NCI-H1694 (cell line): ENCODE results near the gene RNF182.
"Not testable (repeated sequence)": the region's sequence is repeated elsewhere in the genome, so short reads cannot be mapped to it uniquely, and the experiment has no call there.

Source experiments
- DNase-seq: peaks from one replicate; lab custom pipeline; 2025; lab: John Stamatoyannopoulos, UW

Gene RNF182

DNA sequence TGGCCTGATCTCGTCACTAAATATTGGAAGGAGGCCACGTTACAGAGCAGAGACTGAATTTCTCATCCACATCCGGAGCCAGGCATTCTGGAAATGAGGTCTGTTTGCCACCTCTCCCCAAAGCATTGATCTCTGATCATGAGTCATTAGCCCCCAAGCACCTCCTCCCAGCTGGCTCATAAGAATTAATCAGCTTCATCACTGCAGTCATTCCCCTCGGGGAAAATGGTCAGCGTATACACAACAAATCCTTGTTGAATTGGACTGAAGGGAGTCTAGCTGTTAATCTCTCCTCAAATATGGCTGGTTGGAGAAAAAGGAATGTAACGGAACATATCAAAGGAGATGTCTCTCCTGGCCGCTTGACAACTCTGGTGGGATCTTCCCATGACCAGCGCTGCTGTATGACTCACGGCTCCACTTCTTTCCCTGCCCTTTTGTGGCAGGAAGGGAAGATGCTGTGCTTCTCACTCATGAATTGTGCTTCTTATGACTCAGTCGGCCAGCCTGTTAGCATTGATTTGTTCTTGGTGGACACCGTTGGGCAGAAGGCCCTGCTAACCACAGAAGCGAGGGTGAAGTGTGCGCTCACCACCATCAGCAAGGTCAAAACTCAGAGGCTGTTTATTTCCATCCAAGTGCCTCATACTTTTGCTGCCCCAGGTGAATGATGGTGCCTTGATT is 76.7 kb downstream of the RNF182 start:
- no peak for DNase-seq

DNA sequence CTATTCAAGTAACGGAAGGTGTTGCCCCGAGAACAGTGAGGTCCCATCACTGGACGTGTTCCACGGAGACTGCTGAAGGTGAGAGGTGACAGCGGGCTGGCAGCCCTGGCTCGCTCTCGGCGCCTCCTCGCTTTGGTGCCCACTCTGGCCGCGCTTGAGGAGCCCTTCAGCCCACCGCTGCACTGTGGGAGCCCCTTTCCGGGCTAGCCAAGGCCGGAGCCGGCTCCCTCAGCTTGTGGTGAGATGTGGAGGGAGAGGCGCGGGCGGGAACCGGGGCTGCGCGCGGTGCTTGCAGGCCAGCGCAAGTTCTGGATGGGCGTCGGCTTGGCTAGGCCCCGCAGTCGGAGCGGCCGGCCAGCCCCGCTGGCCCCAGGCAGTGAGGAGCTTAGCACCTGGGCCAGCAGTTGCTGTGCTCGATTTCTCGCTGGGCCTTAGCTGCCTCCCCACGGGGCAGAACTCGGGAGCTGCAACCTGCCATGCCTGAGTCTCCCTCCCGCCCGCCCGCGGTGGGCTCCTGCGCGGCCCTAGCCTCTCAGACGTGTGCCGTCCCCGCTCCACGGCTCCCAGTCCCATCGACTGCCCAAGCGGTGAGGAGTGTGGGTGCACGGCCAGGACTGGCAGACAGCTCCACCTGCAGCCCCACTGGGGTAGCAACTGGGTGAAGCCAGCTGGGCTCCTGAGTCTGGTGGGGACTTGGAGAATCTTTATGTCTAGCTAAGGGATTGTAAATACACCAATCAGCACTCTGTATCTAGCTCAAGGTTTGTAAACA is 77.6 kb downstream of the RNF182 start:
- no peak for DNase-seq

DNA sequence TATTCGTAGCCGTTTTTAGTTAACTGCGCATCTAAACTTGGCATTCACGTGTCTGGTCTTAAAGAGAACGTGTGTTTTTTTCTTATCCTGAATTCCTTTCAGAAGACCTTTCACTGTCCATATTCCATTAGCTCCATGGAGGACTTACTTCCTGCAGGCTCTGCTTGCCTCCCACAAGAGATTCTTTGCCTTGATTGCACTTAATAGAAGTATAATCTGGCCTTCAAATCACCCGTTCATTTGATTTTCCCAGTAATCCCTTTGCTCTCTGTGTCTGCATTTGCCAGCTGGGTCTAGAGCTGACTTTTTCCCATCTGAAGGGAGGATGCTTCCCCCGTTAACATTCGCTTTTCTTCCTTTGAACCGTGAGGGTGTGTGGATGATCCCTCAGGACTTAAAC is 79.5 kb downstream of the RNF182 start:
- DNase-seq: no peak

DNA sequence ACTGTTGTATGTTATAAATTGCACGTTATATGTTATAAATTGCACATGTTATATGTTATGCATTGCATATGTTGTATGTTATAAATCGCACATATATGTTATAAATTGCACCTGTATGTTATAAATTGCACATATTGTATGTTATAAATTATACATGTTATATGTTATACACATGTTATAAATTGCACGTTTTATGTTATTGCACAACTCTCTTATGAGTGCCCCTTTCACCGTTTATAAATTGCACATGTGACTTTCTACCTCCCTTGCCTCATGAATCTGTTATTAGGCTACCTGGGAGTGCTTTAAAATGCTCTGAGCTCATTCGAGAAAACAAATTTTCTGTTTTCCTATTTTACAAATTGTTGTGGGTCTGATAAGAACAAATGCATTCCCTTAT is 84.1 kb downstream of the RNF182 start:
- DNase-seq: no peak

DNA sequence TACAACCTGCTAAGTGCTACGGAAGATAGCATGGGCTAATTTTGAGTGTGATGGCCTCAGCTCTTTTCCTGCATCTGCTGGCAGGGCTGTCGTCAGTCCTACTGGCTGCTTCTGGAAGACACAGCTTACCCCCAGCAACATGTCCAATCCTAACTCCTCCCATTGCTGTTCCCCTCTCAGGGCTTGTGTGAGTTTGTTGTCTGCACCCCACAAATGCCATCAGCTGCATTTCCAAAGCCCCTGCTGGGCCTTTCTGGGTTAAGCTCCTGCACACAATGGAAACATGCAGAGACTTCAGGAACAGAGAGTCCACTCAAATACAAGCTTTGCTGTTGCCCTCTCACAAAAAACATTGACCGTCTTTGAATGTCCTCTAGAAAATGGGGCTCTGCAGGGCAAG is 84.7 kb downstream of the RNF182 start:
- DNase-seq: no peak

DNA sequence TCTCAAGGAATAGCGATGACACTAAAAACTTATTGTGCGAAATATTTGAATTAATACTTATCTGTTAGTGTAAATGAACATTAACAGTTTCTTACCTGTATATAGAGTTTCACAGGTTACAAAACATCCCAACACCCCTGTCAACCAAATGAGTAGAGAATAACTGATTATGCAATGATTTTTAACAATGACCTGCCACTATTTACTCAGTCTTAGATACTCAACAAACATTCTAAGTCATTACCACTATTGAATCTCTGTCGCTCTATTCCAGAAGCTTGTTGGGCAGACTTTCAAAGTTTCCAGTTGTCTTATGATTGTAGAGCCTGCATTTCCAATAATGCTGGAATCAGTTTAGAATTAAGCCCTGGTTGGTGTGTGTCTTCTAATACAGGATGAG is 85.5 kb downstream of the RNF182 start:
- no peak for DNase-seq

DNA sequence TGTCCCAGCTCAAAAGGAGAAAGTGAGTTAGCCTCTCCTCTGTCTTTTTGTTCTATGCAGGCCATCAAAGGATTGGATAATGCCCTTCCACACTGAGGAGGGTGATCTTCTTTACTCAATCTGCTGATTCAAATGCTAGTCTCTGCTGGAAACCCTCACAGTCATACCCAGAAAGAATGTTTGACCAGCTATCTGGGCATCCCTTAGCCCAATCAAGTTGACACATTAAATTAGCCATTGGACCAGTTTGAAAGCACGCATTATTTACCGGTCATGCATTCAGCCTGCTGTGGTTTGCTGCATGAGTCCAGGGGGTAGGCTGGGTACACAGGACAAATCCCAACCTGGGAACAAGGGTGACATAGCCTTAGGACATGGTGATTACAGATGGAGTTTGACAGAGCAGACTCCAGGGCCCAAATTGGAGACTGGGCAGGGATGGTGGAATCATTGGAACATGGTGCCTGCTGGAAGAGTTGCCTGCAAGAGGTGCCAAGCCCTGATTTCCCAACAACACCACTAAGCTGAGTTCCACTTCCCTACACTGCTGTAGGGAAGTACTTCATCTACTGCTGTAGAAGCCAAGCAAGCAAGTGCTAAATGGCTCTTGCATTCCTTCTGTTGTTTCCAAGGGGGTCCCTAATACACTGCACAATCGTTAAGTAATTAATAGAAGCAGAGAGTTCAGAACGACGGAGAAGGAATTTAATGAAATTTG is 87.7 kb downstream of the RNF182 start:
- DNase-seq: no peak

DNA sequence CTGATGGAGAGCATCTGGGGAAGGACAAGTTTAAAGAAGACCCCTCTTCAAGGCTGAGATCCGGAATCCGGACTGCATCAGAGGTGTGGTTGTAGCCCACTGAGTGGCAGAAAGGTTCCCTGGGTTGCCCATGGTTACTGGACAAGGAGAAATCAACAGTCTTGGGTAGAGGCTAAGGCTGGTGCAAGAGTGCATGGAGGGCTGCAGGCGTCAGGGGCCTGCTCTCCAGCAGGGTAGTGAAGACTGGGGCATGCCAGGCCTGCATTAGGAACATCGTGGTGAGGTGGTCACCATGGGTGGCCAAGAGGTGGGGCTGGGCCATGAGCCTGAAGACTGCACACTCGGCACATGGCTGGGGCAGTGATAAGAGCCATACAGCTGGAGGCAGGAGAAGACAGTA is 91.2 kb downstream of the RNF182 start:
- DNase-seq: no peak

DNA sequence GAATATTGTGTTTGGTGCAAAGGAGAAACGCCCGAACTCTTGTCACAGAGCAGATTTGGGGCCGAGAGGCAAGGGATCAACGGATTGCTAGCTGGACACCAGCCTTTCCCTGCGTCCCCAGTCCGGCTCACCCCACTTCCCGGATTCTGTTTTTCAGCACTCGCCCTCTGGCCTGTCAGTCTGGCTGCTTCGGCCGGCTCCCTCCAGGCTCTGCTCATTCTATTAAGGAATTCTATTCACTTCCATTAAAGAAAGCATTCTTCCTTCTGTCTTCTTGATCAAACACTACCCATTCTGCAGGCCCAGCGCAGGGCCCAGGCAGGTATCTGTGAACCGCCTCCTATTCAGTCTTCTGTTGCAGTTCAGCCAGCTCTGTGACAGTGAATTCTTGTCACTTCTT is 91.7 kb downstream of the RNF182 start:
- no peak for DNase-seq

DNA sequence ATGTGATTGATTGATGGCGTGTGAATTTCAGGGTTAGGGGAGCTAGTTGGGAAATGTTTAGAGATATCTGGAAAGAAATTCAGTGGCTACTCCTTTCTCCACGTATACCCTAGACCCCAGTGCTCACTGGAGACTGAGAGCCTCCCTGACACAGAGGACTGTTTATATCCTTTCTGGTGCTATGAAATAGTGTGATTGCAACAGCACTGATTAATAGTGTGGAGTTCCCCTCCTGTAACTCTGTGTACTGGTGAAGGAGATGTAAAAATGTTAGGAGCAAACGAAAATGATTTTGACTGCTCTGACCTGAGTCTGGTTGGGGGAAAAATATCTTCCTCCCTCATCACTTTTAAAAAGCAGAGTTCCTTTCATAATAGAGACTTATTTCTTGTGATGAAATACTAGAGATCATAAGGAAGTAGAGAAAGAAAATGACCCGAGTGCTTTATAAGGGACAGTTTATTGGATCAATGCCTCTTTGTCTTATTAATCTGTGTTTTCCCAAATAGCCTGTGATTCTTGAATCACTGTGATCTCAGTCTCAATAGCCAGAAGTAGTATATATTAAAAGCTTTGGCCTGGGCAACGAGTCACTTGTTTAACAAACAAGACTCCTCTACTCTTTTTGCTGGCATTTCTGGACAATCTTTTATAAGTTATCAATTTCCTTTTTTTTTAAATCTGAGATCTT is 92.3 kb downstream of the RNF182 start:
- no peak for DNase-seq

DNA sequence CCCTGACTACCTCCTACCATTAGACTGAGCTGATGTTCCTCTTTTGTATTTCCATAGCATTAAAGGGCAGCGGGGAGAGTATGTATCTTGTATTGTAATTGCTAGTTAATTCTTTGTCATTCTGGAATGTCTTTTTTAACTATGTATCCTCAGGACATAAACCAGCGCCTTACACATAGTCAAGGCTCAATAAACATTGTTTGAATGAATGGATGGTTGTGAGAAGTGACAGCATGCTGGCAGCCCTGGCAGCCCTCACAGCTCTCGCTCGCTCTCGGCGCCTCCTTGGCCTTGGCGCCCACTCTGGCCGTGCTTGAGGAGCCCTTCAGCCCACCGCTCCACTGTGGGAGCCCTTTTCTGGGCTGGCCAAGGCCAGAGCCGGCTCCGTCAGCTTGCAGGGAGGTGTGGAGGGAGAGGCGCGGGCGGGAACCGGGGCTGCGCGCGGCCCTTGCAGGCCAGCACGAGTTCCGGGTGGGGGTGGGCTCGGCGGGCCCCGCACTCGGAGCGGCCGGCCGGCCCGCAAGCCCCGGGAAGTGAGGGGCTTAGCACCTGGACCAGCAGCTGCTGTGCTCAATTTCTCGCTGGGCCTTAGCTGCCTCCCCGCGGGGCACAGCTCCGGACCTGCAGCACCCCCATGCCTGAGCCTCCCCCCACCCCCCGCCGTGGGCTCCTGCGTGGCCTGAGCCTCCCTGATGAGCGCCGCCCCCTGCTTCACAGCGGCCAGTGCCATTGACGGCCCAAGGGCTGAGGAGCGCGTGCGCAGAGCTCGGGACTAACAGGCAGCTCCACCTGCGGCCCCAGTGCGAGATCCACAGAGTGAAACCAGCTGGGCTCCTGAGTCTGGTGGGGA is 93.1 kb downstream of the RNF182 start:
- no peak for DNase-seq

DNA sequence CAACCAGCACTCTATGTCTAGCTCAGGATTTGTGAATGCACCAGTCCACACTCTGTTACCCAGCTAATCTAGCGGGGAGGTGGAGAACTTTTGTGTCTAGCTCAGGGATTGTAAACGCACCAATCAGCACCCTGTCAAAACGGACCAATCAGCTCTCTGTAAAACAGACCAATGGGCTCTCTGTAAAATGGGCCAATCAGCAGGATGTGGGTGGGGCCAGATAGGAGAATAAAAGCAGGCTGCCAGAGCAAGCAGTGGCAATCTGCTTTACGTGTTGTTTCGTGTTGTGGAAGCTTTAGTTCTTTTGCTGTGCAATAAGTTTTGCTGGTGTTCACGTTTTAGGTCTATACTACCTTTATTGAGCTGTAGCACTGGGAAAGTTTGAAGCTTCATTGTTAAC is 93.8 kb downstream of the RNF182 start:
- DNase-seq: not testable (repeated sequence)

DNA sequence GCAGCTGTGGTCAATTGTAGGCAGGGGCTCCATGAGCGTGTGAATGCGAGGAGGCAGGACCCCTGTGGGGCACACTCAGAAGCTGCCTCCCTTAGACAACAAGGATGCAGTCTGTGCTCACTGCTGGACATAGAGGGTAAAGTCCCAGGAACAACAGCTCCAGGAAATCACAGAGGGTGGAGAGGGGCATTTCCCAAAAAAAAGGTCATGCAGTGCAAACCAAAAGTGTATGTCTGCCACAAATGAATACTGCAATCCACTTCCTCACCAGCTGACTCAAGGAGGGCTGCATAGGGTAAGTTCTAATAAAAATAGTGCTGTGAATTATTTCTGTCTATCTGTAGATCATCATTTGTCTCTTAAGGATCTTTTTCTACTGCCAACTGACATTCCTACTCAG is 95.8 kb downstream of the RNF182 start:
- DNase-seq: no peak

DNA sequence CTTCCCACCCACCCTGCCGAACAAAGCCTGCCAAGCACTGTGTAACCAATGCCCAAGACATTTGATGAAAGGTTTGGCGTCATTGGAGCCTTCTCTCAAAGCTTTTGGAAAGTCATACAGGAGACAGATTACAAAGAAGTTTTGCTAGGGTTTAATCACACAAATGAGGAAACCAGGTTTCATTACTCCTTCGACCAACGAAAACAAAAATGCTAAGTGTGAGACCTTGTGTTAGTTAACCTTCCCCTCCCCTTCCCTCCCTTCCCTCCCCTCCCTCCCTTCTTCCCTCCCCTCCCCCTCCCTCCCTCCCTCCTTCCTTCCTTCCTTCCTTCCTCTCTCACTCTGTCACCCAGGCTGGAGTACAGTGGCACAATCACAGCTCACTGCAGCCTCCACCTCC is 96.7 kb downstream of the RNF182 start:
- DNase-seq: no peak

DNA sequence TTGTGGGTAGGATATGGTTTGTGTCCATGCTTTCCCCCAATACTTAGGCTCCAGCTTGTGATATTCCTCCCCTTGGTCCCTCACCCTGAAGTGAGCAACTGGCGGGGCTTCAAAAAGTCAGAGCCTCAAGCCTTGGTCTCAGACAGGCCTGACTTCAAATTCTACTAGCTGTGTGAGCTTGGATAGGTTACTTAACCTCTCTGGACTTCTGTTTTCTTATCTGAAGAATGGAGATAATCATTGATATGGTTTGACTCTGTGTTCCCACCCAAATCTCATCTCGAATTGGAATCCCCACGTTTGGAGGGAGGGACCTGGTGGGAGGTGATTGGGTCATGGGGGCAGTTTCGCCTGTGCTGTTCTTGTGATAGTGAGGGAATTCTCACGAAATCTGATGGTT is 97.9 kb downstream of the RNF182 start:
- DNase-seq: no peak

DNA sequence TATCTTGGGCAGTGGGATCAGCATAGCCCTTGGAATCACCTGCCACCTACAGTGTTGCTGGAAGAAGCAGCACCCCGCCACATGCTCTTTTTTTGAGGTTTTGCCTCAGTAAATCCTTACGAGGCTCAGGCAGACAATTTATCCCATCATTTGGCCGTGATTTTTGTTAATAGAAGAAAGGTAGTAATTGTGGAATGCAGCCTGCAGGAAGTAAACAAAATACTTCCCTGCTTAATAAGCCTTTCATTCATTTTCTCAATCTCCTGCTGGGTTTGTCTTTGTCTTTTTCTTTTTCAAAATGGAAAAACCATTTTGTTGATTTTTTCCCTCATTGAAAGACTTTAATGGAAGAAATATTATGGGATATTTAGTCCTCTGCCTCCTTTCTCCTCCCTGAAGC is 99.1 kb downstream of the RNF182 start:
- DNase-seq: no peak

DNA sequence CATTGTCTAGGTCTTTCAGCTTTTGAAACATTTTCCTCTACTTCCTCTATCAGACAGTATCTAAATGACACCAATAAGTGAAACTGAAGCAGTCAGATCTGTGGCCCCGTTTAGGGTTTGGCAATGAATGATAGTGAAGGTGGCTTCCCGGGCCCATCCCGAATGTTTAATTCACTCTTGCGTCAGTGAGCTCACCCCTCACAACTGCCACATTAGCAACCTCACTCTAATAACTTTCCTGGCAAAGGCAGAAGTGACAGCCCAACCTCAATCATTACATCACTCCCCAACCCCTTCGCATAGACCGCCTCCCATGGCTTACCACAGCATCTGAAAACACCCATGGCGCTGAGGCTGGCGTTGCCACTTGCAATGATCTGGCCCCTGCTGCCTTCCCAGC is 100.4 kb downstream of the RNF182 start:
- no peak for DNase-seq

DNA sequence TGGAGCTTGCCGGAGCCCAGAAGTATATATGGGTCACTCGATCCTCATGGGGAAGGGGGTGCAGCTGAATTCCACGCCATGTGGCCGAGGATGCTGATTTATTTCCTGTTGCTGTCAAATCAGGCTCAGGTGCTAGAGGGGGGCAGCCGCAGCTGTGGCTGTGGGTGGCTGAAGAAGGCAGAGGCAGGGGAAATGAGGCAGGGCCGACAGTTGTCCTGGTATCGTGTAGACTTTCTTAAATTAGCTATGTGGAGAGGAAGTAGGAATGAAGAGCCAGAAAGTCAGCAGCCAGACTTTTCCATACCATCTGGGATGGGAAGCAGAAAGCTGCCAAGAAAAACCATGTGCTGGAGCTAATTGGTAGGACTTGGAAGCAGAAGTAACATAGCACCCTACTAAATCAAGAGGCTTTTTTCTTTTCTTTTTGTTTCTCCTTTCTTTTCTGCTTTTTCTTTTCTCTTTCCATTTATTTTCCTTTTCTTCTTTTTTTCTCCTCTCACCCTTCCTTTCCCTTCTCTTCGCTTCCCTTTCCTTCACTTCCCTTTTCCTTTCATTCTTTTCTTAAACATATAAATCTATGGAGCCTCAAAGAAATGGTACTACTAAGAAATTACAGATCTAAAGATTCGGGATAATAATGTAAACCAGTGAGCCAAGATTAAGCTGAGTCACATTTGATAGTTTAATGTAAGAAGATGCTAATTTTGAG is 102.2 kb downstream of the RNF182 start:
- DNase-seq: peak; percentile 25

DNA sequence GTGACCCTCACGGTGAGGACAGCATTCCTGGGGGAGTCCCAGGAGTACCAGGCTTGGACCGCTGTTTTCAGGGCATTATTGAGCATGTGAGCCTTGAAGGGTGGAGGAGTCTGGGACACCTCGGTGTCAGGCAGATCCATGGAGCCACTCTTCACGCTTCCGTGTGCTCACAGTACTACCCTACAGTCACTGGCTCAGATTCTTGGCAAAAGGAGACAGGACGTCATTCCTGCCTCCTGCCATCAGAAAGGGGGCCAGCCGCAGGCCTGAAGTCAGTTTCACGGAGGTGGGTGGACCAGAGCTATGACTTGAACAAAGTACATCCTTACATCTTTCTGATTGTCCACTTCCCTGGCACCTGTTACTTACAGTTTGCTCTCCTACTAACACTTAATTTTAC is 103.9 kb downstream of the RNF182 start:
- no peak for DNase-seq

DNA sequence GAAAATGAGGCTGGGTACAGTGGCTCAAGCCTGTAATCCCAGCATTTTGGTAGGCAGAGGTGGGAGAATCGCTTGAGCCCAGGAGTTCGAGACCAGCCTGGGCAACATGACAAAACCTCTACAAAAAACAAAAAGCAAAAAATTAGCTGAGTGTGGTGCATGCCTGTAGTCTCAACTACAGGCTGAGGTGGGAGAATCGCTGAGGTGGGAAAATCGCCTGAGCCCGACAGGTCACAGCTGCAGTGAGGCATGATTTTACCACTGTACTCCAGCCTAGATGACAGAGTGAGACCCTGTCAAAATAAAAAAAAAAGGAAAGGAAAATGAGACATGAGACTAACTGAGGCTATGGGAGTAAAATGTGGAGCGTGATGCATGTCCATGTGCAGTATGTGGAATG is 104.9 kb downstream of the RNF182 start:
- no peak for DNase-seq
